B cell (primary cell): ENCODE measurements around the gene ANKS1B. TPM values are rescaled to one million over a fixed set of nuclear protein-coding genes. Genes with fewer than 3 reads are reported as not detected.

Experiments
- ATAC-seq: fragments of 200-7000 bp; cut with Tn5 transposase; one replicate; pipeline ENCODE4 v1.10.0; 2021; ENCODE audit warnings: low read depth, mild to moderate bottlenecking, moderate number of reproducible peaks, moderate library complexity
- CTCF ChIA-PET: fragments of 350-600 bp; sonication (Branson Sonifier 250); formaldehyde crosslinking; loops from one replicate; lab custom pipeline; 2021; ENCODE audit warnings: antibody characterized with exemption, inconsistent platforms; lab: Charles Lee
- POLR2A ChIA-PET: fragments of 350-600 bp; sonication (Branson Sonifier 250); formaldehyde crosslinking; loops from one replicate; lab custom pipeline; 2021; ENCODE audit warnings: antibody characterized with exemption; lab: Charles Lee
- DNase-seq: peaks from one replicate; pipeline ENCODE4 v3.0.0; 2013
- H2AFZ ChIP-seq: 2 replicates; pipeline ENCODE4 v1.6.1; 2012; ENCODE audit warnings: mild to moderate bottlenecking, low read depth, low read length; ENCODE audit not compliant: insufficient read depth, poor library complexity, severe bottlenecking
- H3K27ac ChIP-seq, 2 donors: 1 replicate in 1 of 2; 2 replicates in 1 of 2; pipeline ENCODE4 v1.5.1; 2012 to 2013; ENCODE audit warnings: low read length in 2 of 2, mild to moderate bottlenecking in 2 of 2, moderate library complexity in 1 of 2
- H3K27me3 ChIP-seq, 4 experiments: fragments of 200-600 bp in 1 of 4; sonication (generic) in 1 of 4; replicated peaks in 1 of 4; 1 replicate in 2 of 4; 2 replicates in 2 of 4; pipeline versions ENCODE4 v1.6.1 to v1.7.0; 2013 to 2016; ENCODE audit warnings: low read length in 3 of 4, mild to moderate bottlenecking in 2 of 4, mixed read lengths in 1 of 4, moderate library complexity in 1 of 4; ENCODE audit not compliant: insufficient read depth in 4 of 4, control insufficient read depth in 3 of 4; ENCODE audit errors: control extremely low read depth in 1 of 4
- H3K36me3 ChIP-seq, 2 experiments: replicated peaks in 1 of 2; 1 replicate in 1 of 2; 2 replicates in 1 of 2; pipeline versions ENCODE4 v1.6.1 to v1.7.1; 2013; ENCODE audit warnings: low read length in 1 of 2; ENCODE audit not compliant: insufficient read depth in 2 of 2, control insufficient read depth in 1 of 2; ENCODE audit errors: control extremely low read depth in 1 of 2, extremely low read depth in 1 of 2
- H3K4me1 ChIP-seq, 2 donors: fragments of 200-600 bp in 1 of 2; sonication (generic) in 1 of 2; 1 replicate in 1 of 2; 2 replicates in 1 of 2; pipeline versions ENCODE4 v1.5.1 to v1.6.1; 2013 to 2017; ENCODE audit warnings: low read length in 2 of 2; ENCODE audit not compliant: control insufficient read depth in 2 of 2, insufficient read depth in 2 of 2
- H3K4me2 ChIP-seq: replicated peaks from 2 replicates; pipeline ENCODE3; 2012; ENCODE audit warnings: mild to moderate bottlenecking, low read depth, low read length; ENCODE audit not compliant: poor library complexity, severe bottlenecking
- H3K4me3 ChIP-seq, 5 experiments: fragments of 200-600 bp in 1 of 5; sonication (generic) in 1 of 5; 1 replicate in 3 of 5; 2 replicates in 2 of 5; pipeline versions ENCODE4 v1.5.1 to v1.7.0; 2011 to 2016; ENCODE audit warnings: low read length in 4 of 5, mild to moderate bottlenecking in 4 of 5, low read depth in 2 of 5, control low read depth in 1 of 5, moderate library complexity in 1 of 5; ENCODE audit not compliant: insufficient read depth in 1 of 5; ENCODE audit errors: control extremely low read depth in 1 of 5, extremely low read depth in 1 of 5
- H3K79me2 ChIP-seq: fragments of 200-600 bp; sonication (generic); one replicate; pipeline ENCODE4 v1.6.0; 2016; ENCODE audit warnings: low read length; ENCODE audit not compliant: control insufficient read depth, insufficient read depth
- H3K9ac ChIP-seq: fragments of 200-600 bp; sonication (generic); 2 replicates; pipeline ENCODE4 v1.6.1; 2017; ENCODE audit warnings: mild to moderate bottlenecking, low read length, moderate library complexity
- H3K9me3 ChIP-seq, 3 donors: one replicate each; pipeline versions ENCODE4 v1.6.1 to v1.7.1; 2013; ENCODE audit warnings: low read length in 2 of 3; ENCODE audit not compliant: control insufficient read depth in 2 of 3, insufficient read depth in 1 of 3; ENCODE audit errors: control extremely low read depth in 1 of 3
- H4K20me1 ChIP-seq: 2 replicates; pipeline ENCODE4 v1.6.0; 2012; ENCODE audit warnings: mild to moderate bottlenecking, low read length; ENCODE audit not compliant: insufficient read depth, control insufficient read depth, poor library complexity, severe bottlenecking
- H3K27ac Mint-ChIP-seq: one replicate; pipeline ENCODE4 v1.8.0; 2021; ENCODE audit warnings: mixed read lengths
- H3K27me3 Mint-ChIP-seq: one replicate; pipeline ENCODE4 v1.8.0; 2021; ENCODE audit warnings: mixed read lengths
- H3K4me1 Mint-ChIP-seq: one replicate; pipeline ENCODE4 v1.8.0; 2021; ENCODE audit warnings: mixed read lengths
- H3K4me3 Mint-ChIP-seq: one replicate; pipeline ENCODE4 v1.8.0; 2021; ENCODE audit warnings: mixed read lengths
- H3K9me3 Mint-ChIP-seq: one replicate; pipeline ENCODE4 v1.8.0; 2022; ENCODE audit warnings: mixed read lengths; ENCODE audit not compliant: insufficient read depth
- EZH2 ChIP-seq: IDR thresholded peaks from 2 replicates; pipeline ENCODE4 v1.6.1; 2012; ENCODE audit warnings: borderline replicate concordance, low read depth, mild to moderate bottlenecking, moderate library complexity, low read length; ENCODE audit not compliant: insufficient read depth, poor library complexity, severe bottlenecking
- WGBS: methylation state at CpG from one replicate; pipeline ENCODE4 v1.1.5; 2013; ENCODE audit warnings: missing lambda C conversion rate; ENCODE audit not compliant: insufficient coverage; 5-methylcytosine and 5-hydroxymethylcytosine counted together
- intact Hi-C: fragments of 100-400 bp; cut with micrococcal nuclease; formaldehyde crosslinking; loops from one replicate; pipeline ENCODE4 v1.10.0; 2022
- polyA plus RNA-seq: library from polyadenylated mRNA; depleted of rRNA; stranded (reverse); fragments of >200 nt; gene quantifications from 2 replicates; pipeline ENCODE4 v1.2.3, GENCODE V29; 2012
- total RNA-seq, 2 donors: library from RNA; stranded (reverse); fragments of 120-200 nt in 1 of 2; gene quantifications; 1 replicate in 1 of 2; 2 replicates in 1 of 2; pipeline versions ENCODE4 v1.2.3 to v1.2.4, GENCODE V29; 2013 to 2022
- TF ChIP-seq, protein P1 (sequence below): fragments of 200-600 bp; IDR thresholded peaks from one replicate; pipeline ENCODE4 v1.8.0; 2022; ENCODE audit warnings: antibody characterized with exemption, mild to moderate bottlenecking

Gene ANKS1B
- total and polyA plus RNA-seq, 2 donors (not counting 1 experiment from before 2014, with no cell fraction given) = not detected

DNA sequence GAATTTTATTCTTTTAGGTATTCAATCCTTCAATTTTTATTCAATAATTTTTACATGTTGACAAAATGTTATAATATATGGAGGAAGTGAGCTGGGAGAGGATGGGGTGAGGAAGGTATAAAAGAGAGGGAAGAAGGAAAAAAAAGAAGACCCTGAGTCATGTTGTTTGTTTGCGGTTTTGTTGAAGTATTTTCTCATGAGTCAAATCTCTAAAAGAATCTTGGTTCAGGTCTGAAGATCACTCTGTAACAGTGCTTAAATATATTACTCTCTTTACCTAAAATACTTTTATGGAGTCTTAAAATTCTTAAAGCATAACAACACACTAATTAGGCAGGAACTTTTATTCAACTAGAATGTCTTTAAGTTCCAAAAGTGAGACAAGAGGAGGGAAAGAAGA lies 826.8 kb downstream of the ANKS1B start:
- no peak for DNase-seq
- TF ChIP-seq EZH2 = no peak
- TF ChIP-seq, protein P1, sequence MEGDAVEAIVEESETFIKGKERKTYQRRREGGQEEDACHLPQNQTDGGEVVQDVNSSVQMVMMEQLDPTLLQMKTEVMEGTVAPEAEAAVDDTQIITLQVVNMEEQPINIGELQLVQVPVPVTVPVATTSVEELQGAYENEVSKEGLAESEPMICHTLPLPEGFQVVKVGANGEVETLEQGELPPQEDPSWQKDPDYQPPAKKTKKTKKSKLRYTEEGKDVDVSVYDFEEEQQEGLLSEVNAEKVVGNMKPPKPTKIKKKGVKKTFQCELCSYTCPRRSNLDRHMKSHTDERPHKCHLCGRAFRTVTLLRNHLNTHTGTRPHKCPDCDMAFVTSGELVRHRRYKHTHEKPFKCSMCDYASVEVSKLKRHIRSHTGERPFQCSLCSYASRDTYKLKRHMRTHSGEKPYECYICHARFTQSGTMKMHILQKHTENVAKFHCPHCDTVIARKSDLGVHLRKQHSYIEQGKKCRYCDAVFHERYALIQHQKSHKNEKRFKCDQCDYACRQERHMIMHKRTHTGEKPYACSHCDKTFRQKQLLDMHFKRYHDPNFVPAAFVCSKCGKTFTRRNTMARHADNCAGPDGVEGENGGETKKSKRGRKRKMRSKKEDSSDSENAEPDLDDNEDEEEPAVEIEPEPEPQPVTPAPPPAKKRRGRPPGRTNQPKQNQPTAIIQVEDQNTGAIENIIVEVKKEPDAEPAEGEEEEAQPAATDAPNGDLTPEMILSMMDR = no peak
- Histone ChIP-seq H2AFZ (no peak overlapping the region), H3K9me3 (no peaks in the 10 kb centered on the region), H3K4me3 (no peak overlapping the region), H3K4me2 (no peak overlapping the region), H3K27me3 (no peaks in the 10 kb centered on the region), H3K36me3 (no peaks in the 10 kb centered on the region), H3K9ac (no peak overlapping the region), H4K20me1 (no peaks in the 10 kb centered on the region), H3K79me2 (no peaks in the 10 kb centered on the region), H3K27ac (no peak overlapping the region), H3K4me1 (no peaks in the 10 kb centered on the region)
- no peak overlapping the region for H3K4me3 Mint-ChIP-seq
- WGBS = no CpG with 5 or more reads among the region's 1 CpG
- peaks cover 4% of the 10 kb centered on the region for H3K9me3 Mint-ChIP-seq
- no peak overlapping the region for H3K27ac Mint-ChIP-seq
- no peaks in the 10 kb centered on the region for H3K4me1 Mint-ChIP-seq
- ChIA-PET POLR2A (no interaction called here), CTCF (no interaction called here)
- intact Hi-C loops = no loop called here
- no peaks in the 10 kb centered on the region for H3K27me3 Mint-ChIP-seq
- no peak for ATAC-seq

DNA sequence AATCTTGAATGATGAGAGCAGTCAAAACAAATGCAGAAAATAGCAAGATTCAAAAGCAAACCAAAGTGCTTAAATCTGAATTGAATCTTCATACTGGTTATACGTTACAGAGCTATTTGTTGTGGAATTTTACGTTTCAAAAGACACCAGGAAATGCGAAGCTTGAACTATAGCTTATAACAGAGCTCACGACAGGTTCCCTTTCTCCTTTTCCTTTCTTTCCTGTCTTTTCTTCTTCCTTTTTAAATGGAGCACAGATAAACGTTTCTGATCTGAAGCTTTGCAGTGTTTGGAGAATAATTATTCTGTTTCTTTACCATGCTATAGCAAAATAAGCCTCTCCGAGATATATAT lies 829.8 kb downstream of the ANKS1B start:
- no CpG with 5 or more reads among the region's 6 CpGs for WGBS

More for the DNA sequence above, 829.8 kb downstream of the ANKS1B start:
- Histone ChIP-seq H3K4me1 (no peaks in the 10 kb centered on the region), H3K36me3 (no peaks in the 10 kb centered on the region), H2AFZ (no peak overlapping the region), H3K9me3 (no peaks in the 10 kb centered on the region), H4K20me1 (no peaks in the 10 kb centered on the region), H3K9ac (no peak overlapping the region), H3K27ac (no peak overlapping the region), H3K4me2 (no peak overlapping the region), H3K27me3 (no peaks in the 10 kb centered on the region), H3K79me2 (no peaks in the 10 kb centered on the region), H3K4me3 (no peak overlapping the region)
- DNase-seq (no peak), ATAC-seq (no peak)
- intact Hi-C loops = no loop called here
- no peak overlapping the region for H3K27ac Mint-ChIP-seq
- TF ChIP-seq, protein P1 = no peak
- no peak for TF ChIP-seq EZH2
- H3K4me3 Mint-ChIP-seq = no peak overlapping the region
- H3K27me3 Mint-ChIP-seq = no peaks in the 10 kb centered on the region
- H3K4me1 Mint-ChIP-seq = no peaks in the 10 kb centered on the region
- ChIA-PET POLR2A (no interaction called here), CTCF (no interaction called here)
- H3K9me3 Mint-ChIP-seq = peaks cover 4% of the 10 kb centered on the region
